ENCODE measurements around the gene KLHL40.

DNA sequence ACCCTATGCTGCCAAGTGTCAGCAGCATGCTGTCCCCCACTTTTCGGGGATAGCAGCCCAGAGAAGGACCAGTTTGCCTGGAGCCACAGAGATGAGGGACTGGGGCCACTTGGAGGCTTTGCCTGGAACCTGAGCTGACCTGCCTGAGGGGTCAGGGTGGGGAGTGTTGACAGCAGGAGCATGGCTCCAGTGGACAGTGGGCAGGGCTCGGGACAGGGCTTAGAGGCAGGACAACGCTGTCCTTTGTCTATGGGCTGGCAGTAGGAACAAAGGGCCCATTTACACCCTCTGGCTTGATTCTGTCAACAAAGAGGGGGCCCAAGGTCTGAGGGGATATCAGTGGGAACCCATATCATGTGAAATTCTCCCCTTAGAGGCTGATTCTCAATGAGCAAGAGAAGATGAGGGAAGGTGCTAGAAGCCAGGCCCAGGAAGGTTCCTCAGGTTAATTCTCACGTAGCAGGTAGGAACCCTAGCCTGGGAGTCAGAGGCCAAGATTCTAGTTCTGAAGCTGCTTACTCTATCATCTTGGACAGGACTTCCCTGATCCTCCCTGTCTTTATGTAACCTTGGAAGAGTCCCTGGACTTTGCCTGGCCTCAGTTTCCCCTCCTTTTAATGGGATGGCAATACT, 47.0 kb downstream of the KLHL40 start:
- TF ChIP-seq, protein P1, sequence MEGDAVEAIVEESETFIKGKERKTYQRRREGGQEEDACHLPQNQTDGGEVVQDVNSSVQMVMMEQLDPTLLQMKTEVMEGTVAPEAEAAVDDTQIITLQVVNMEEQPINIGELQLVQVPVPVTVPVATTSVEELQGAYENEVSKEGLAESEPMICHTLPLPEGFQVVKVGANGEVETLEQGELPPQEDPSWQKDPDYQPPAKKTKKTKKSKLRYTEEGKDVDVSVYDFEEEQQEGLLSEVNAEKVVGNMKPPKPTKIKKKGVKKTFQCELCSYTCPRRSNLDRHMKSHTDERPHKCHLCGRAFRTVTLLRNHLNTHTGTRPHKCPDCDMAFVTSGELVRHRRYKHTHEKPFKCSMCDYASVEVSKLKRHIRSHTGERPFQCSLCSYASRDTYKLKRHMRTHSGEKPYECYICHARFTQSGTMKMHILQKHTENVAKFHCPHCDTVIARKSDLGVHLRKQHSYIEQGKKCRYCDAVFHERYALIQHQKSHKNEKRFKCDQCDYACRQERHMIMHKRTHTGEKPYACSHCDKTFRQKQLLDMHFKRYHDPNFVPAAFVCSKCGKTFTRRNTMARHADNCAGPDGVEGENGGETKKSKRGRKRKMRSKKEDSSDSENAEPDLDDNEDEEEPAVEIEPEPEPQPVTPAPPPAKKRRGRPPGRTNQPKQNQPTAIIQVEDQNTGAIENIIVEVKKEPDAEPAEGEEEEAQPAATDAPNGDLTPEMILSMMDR (conservative IDR thresholded peaks at IDR 0.05; ENCODE audit: low read length), result no peak
- TF ChIP-seq EZH2phosphoT487 (IDR thresholded peaks at IDR 0.05; ENCODE audit: borderline replicate concordance, low read depth, low read length), result no peak

Data from OCI-LY7 (cell line).